ENCODE results near the gene FAT1.

DNA sequence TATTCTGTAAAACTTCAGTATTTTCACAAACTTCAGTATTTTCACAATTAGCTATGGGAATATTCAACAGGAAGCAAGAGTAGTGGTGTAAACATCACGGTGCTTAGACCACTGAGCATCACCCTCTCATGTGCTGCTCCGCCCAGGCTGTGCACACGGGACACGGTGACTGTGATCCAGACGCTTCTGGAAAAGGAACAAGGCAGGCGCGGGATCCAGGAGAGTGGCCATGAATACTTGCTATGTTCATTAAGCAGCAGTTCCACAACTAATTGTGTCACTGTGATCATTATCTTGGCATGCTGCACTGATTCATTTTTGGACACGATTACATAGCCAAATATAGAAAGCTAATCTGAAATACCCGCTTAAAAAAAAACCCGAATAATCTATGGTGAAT is 19.6 kb upstream of the FAT1 start:
- TF ChIP-seq, protein P1, sequence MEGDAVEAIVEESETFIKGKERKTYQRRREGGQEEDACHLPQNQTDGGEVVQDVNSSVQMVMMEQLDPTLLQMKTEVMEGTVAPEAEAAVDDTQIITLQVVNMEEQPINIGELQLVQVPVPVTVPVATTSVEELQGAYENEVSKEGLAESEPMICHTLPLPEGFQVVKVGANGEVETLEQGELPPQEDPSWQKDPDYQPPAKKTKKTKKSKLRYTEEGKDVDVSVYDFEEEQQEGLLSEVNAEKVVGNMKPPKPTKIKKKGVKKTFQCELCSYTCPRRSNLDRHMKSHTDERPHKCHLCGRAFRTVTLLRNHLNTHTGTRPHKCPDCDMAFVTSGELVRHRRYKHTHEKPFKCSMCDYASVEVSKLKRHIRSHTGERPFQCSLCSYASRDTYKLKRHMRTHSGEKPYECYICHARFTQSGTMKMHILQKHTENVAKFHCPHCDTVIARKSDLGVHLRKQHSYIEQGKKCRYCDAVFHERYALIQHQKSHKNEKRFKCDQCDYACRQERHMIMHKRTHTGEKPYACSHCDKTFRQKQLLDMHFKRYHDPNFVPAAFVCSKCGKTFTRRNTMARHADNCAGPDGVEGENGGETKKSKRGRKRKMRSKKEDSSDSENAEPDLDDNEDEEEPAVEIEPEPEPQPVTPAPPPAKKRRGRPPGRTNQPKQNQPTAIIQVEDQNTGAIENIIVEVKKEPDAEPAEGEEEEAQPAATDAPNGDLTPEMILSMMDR (IDR thresholded peaks at IDR 0.05) = no peak
- no peak for TF ChIP-seq POLR2A (IDR thresholded peaks at IDR 0.05)

Measured in thyroid gland (tissue), 4 donors.